ENCODE results near the gene MROH8.

DNA sequence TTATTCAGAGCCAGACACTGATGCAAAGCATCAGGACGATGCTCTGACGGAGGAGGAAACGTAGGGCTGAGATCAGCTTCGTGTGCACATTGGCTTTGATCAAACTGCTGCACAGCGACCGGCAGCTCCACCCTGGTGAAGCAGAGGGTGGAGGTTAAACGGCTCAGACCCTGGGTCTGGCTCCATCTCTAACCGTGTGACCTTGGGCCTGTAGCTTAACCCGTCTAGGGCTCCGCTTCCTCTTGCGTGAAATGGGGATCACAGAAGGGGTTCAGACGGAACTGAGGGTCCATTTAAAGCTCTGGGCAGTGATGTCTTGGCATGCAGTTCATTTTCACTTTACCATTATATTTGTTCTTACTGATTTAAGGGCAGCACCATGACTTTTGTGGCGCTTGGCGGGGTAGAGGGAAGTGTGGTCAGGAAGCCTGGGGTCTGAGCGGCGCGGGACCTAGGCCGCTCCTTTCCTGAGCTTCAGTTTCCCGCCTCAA, 84.2 kb downstream of the MROH8 start:
- no peak for TF ChIP-seq CTCF (IDR thresholded peaks at IDR 0.05)
- TF ChIP-seq POLR2A (IDR thresholded peaks at IDR 0.05): no peak
- TF ChIP-seq POLR2AphosphoS5 (IDR thresholded peaks at IDR 0.05): no peak
- TF ChIP-seq EP300 (IDR thresholded peaks at IDR 0.05; ENCODE audit: low read depth): no peak

Measured in transverse colon (tissue), 4 donors.